Measurements from ENCODE around the gene MDN1.

GRCh38 chr6:89834884-89835792 is 15.5 kb upstream of the MDN1 start:
- TF ChIP-seq CTCF (IDR thresholded peaks at IDR 0.05; ENCODE audit: control extremely low read depth in 1 of 3, insufficient read depth in 1 of 3, low read depth in 1 of 3, low read length in 3 of 3) (no peak), CTBP2 (IDR thresholded peaks at IDR 0.05; ENCODE audit: borderline replicate concordance, insufficient read depth, insufficient read length, low read length) (no peak), SP2 (IDR thresholded peaks at IDR 0.05; ENCODE audit: low read length) (no peak), NANOG (IDR thresholded peaks at IDR 0.05; ENCODE audit: insufficient read depth, low read depth, low read length, poor library complexity, severe bottlenecking) (no peak), JUND (IDR thresholded peaks at IDR 0.05; ENCODE audit: low read length) (no peak), GABPA (IDR thresholded peaks at IDR 0.05; ENCODE audit: borderline replicate concordance, insufficient read depth, low read length) (no peak), POLR2A (IDR thresholded peaks at IDR 0.05; ENCODE audit: control extremely low read depth in 1 of 2, low read depth in 2 of 2, low read length in 2 of 2) (no peak), RFX5 (IDR thresholded peaks at IDR 0.05; ENCODE audit: borderline replicate concordance, low read depth, low read length) (no peak), SIN3A (conservative IDR thresholded peaks at IDR 0.05 in 1 of 2, IDR thresholded peaks at IDR 0.05 in 1 of 2; ENCODE audit: low read depth in 1 of 2, low read length in 2 of 2) (no peak), CHD7 (IDR thresholded peaks at IDR 0.05; ENCODE audit: insufficient replicate concordance, low read length) (no peak), KDM1A (IDR thresholded peaks at IDR 0.05; ENCODE audit: borderline replicate concordance, low read length) (no peak), SUZ12 (IDR thresholded peaks at IDR 0.05; ENCODE audit: low read length) (no peak), ASH2L (IDR thresholded peaks at IDR 0.05; ENCODE audit: low read length) (no peak)
